Caco-2 (cell line): ENCODE measurements around the gene NHEJ1. TPM values are rescaled to one million over a fixed set of nuclear protein-coding genes. Genes with fewer than 3 reads are reported as not detected.

Experiments used
- BruUV-seq: library from RNA; stranded (reverse); fragments of 400-500 nt; replicated peaks from 2 replicates; lab custom pipeline; 2021; lab: Mats Ljungman, UMichigan
- CTCF ChIA-PET: fragments of 300-600 bp; sonication (Branson Sonifier 250); formaldehyde crosslinking; loops from one replicate; lab custom pipeline; 2022; ENCODE audit warnings: antibody characterized with exemption; lab: Charles Lee
- POLR2A ChIA-PET: fragments of 300-600 bp; sonication (Branson Sonifier 250); formaldehyde crosslinking; loops from one replicate; lab custom pipeline; 2022; ENCODE audit warnings: antibody characterized with exemption; lab: Charles Lee
- DNase-seq, 2 experiments: peaks; one replicate each; pipeline versions ENCODE4 v3.0.0 to v3.0.0-alpha.2; 2020 to 2022
- H3K27me3 ChIP-seq: replicated peaks from 2 replicates; pipeline ENCODE4 v1.6.0; 2011; ENCODE audit warnings: low read length; ENCODE audit not compliant: control insufficient read depth, insufficient read depth
- H3K36me3 ChIP-seq: 2 replicates; pipeline ENCODE4 v1.5.1; 2011; ENCODE audit warnings: low read length; ENCODE audit not compliant: control insufficient read depth, insufficient read depth
- H3K4me1 ChIP-seq: fragments of 250-450 bp; sonication (Bioruptor Pico); 2 replicates; pipeline ENCODE4 v1.5.1; 2020; ENCODE audit warnings: mild to moderate bottlenecking
- H3K4me3 ChIP-seq: 2 replicates; pipeline ENCODE4 v1.5.1; 2011; ENCODE audit warnings: low read depth, mild to moderate bottlenecking, control low read depth, low read length
- H3K9me3 ChIP-seq: fragments of 250-450 bp; sonication (Bioruptor Pico); 2 replicates; pipeline ENCODE4 v1.5.1; 2020; ENCODE audit warnings: mild to moderate bottlenecking, moderate library complexity
- H3K27ac Mint-ChIP-seq: one replicate; pipeline ENCODE4 v1.8.0; 2022; ENCODE audit warnings: mixed read lengths; ENCODE audit not compliant: unreplicated experiment
- H3K27me3 Mint-ChIP-seq: one replicate; pipeline ENCODE4 v1.8.0; 2022; ENCODE audit warnings: mixed read lengths; ENCODE audit not compliant: insufficient read depth, unreplicated experiment
- H3K36me3 Mint-ChIP-seq: one replicate; pipeline ENCODE4 v1.8.0; 2022; ENCODE audit warnings: mild to moderate bottlenecking, mixed read lengths; ENCODE audit not compliant: insufficient read depth, unreplicated experiment
- H3K4me1 Mint-ChIP-seq: one replicate; pipeline ENCODE4 v1.8.0; 2022; ENCODE audit warnings: low read depth, mixed read lengths; ENCODE audit not compliant: unreplicated experiment
- H3K4me3 Mint-ChIP-seq: one replicate; pipeline ENCODE4 v1.8.0; 2022; ENCODE audit warnings: mild to moderate bottlenecking, moderate library complexity, mixed read lengths; ENCODE audit not compliant: unreplicated experiment
- H3K9me3 Mint-ChIP-seq: one replicate; pipeline ENCODE4 v1.8.0; 2022; ENCODE audit warnings: mixed read lengths; ENCODE audit not compliant: unreplicated experiment
- CTCF ChIP-seq, 2 experiments: fragments of 200-600 bp in 1 of 2; IDR thresholded peaks; 1 replicate in 1 of 2; 2 replicates in 1 of 2; pipeline versions ENCODE4 v1.5.1 to v1.8.0; 2011 to 2022; ENCODE audit warnings: antibody characterized with exemption in 1 of 2, control low read depth in 1 of 2, inconsistent platforms in 1 of 2, low read depth in 1 of 2, low read length in 1 of 2, mild to moderate bottlenecking in 1 of 2, moderate library complexity in 1 of 2; ENCODE audit not compliant: insufficient read depth in 1 of 2, severe bottlenecking in 1 of 2, unreplicated experiment in 1 of 2
- intact Hi-C: fragments of 100-400 bp; cut with micrococcal nuclease; formaldehyde crosslinking; loops from one replicate; pipeline ENCODE4 v1.10.0; 2022; ENCODE audit not compliant: unreplicated experiment
- total RNA-seq: library from RNA; stranded (reverse); gene quantifications from 2 replicates; pipeline ENCODE4 v1.2.3, GENCODE V29; 2022

Gene NHEJ1
- total RNA-seq, 1 experiment from 2014 or later = 29.6 TPM

GRCh38 chr2:219087361-219087760 is 73.3 kb downstream of the NHEJ1 start:
- intact Hi-C loops = no loop called here
- H3K27ac Mint-ChIP-seq = no peak overlapping the region
- Histone ChIP-seq H3K27me3 (no peaks in the 10 kb centered on the region), H3K4me1 (peaks cover 5% of the 10 kb centered on the region), H3K36me3 (peaks cover 2% of the 10 kb centered on the region; the same call in 1 of the 2 replicates), H3K4me3 (no peak overlapping the region), H3K9me3 (no peaks in the 10 kb centered on the region; the same call in 1 of the 2 replicates)
- CTCF ChIA-PET = interaction anchor here (1.2 kb wide), 1 partner anchor 17 kb away, joined by 3 read pairs; no protein-coding TSS in a partner anchor
- no peaks in the 10 kb centered on the region for H3K27me3 Mint-ChIP-seq
- no peak overlapping the region for H3K4me3 Mint-ChIP-seq
- POLR2A ChIA-PET = no interaction called here
- TF ChIP-seq CTCF (IDR thresholded peaks at IDR 0.05; ENCODE audit: insufficient read depth in 1 of 2, low read depth in 1 of 2, low read length in 1 of 2, severe bottlenecking in 1 of 2, unreplicated experiment in 1 of 2) = no peak
- BruUV-seq = no TSS peak
- H3K4me1 Mint-ChIP-seq = peaks cover 9% of the 10 kb centered on the region
- H3K9me3 Mint-ChIP-seq = no peaks in the 10 kb centered on the region
- DNase-seq = no peak
- no peaks in the 10 kb centered on the region for H3K36me3 Mint-ChIP-seq

- Mint-ChIP-seq H3K4me3 (no peak overlapping the region), H3K27ac (no peak overlapping the region), H3K4me1 (peaks cover 20% of the 10 kb centered on the region), H3K9me3 (no peaks in the 10 kb centered on the region), H3K36me3 (no peaks in the 10 kb centered on the region), H3K27me3 (no peaks in the 10 kb centered on the region)
- Histone ChIP-seq H3K4me1 (peaks cover 15% of the 10 kb centered on the region), H3K4me3 (no peak overlapping the region), H3K27me3 (no peaks in the 10 kb centered on the region), H3K36me3 (peaks cover 2% of the 10 kb centered on the region; the same call in 1 of the 2 replicates), H3K9me3 (no peaks in the 10 kb centered on the region; the same call in 1 of the 2 replicates)
- no peak for TF ChIP-seq CTCF (IDR thresholded peaks at IDR 0.05; ENCODE audit: insufficient read depth in 1 of 2, low read depth in 1 of 2, low read length in 1 of 2, severe bottlenecking in 1 of 2, unreplicated experiment in 1 of 2)
- CTCF ChIA-PET = no interaction called here
- intact Hi-C loops = no loop called here
- BruUV-seq = no TSS peak
- POLR2A ChIA-PET = no interaction called here
- DNase-seq = no peak
These were observed 74.4 kb downstream of the NHEJ1 start for GRCh38 chr2:219086196-219086595.

- TF ChIP-seq CTCF (IDR thresholded peaks at IDR 0.05; ENCODE audit: insufficient read depth in 1 of 2, low read depth in 1 of 2, low read length in 1 of 2, severe bottlenecking in 1 of 2, unreplicated experiment in 1 of 2) = no peak
- H3K27me3 ChIP-seq = no peaks in the 10 kb centered on the region
- Mint-ChIP-seq H3K4me3 (no peak overlapping the region), H3K36me3 (no peaks in the 10 kb centered on the region), H3K27ac (no peak overlapping the region), H3K27me3 (no peaks in the 10 kb centered on the region), H3K9me3 (no peaks in the 10 kb centered on the region), H3K4me1 (peaks cover 25% of the 10 kb centered on the region)
- DNase-seq = no peak
- ChIA-PET POLR2A (no interaction called here), CTCF (no interaction called here)
- no TSS peak for BruUV-seq
- H3K36me3 ChIP-seq = no peaks in the 10 kb centered on the region
- intact Hi-C loops = no loop called here
- peaks cover 15% of the 10 kb centered on the region for H3K4me1 ChIP-seq
- no peaks in the 10 kb centered on the region; the same call in 1 of the 2 replicates for H3K9me3 ChIP-seq
- H3K4me3 ChIP-seq = no peak overlapping the region
These were observed 75.8 kb downstream of the NHEJ1 start for GRCh38 chr2:219084791-219085190.
